Measurements from ENCODE around the gene KLC1. TPM values are rescaled to one million over a fixed set of nuclear protein-coding genes. Genes with fewer than 3 reads are reported as not detected.

Gene KLC1
- total and polyA plus RNA-seq, 7 donors: 25.0 to 399 (median 216) TPM

- no peaks in the 10 kb centered on the region for H3K27me3 ChIP-seq
- TF ChIP-seq POLR2AphosphoS5 (IDR thresholded peaks at IDR 0.05): peak in 1 of 4 donors; percentile 19
- TF ChIP-seq POLR2A (IDR thresholded peaks at IDR 0.05): no peak
- TF ChIP-seq, protein P1, sequence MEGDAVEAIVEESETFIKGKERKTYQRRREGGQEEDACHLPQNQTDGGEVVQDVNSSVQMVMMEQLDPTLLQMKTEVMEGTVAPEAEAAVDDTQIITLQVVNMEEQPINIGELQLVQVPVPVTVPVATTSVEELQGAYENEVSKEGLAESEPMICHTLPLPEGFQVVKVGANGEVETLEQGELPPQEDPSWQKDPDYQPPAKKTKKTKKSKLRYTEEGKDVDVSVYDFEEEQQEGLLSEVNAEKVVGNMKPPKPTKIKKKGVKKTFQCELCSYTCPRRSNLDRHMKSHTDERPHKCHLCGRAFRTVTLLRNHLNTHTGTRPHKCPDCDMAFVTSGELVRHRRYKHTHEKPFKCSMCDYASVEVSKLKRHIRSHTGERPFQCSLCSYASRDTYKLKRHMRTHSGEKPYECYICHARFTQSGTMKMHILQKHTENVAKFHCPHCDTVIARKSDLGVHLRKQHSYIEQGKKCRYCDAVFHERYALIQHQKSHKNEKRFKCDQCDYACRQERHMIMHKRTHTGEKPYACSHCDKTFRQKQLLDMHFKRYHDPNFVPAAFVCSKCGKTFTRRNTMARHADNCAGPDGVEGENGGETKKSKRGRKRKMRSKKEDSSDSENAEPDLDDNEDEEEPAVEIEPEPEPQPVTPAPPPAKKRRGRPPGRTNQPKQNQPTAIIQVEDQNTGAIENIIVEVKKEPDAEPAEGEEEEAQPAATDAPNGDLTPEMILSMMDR (IDR thresholded peaks at IDR 0.05): no peak
- peaks cover 0 to 50% (median 42%) of the 10 kb centered on the region in 4 donors for H3K4me1 ChIP-seq
- H3K36me3 ChIP-seq: peaks cover 0 to 22% (median 4%) of the 10 kb centered on the region in 4 donors
- H3K4me3 ChIP-seq: no peak overlapping the region
- no peaks in the 10 kb centered on the region for H3K9me3 ChIP-seq
- intact Hi-C loops (cut with DNase I): no loop called here
- no peak overlapping the region for H3K27ac ChIP-seq
- no peak for DNase-seq
- 91 to 96% methylated on average over 15 of the region's 15 CpGs for WGBS, 2 donors
Measured at GRCh38 chr14:103709814-103710213, 80.8 kb downstream of the KLC1 start.

DNA sequence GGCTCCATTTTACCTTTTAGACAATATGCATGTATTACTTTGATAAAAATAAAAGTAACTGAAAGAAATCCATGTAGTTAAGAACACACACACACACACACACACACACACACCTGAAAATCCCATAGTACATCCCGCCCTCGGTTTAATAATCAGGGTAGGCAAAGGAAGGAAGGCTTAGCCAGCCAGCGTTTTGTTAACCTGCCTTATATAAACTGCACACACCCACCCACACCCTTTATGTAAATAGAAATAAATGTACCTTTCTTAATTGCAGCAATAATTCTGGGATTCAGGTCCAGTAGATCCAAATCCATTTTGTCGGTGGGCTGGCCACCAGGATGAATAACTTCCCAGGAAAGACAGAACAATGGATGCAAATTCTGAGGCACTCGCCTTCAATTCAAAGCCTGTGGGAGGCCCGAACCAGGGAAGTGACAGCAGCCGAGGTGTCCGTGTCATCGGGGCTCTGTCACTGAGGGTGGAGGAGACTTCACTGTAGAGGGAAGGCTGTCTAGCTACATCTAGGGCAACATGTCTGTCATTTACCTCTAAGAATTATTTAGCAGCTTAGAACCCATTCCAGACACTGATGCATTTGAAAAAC lies 81.9 kb downstream of the KLC1 start:
- Histone ChIP-seq H3K27me3 (no peaks in the 10 kb centered on the region), H3K27ac (peak overlapping the region; percentile 61 to 71 (median 69)), H3K36me3 (peaks cover 0 to 19% (median 4%) of the 10 kb centered on the region in 4 donors), H3K4me1 (peaks cover 0 to 51% (median 45%) of the 10 kb centered on the region in 4 donors), H3K9me3 (no peaks in the 10 kb centered on the region), H3K4me3 (no peak overlapping the region)
- intact Hi-C loops (cut with DNase I): no loop called here
- 11 to 64% methylated on average over 9 of the region's 9 CpGs for WGBS, 2 donors
- TF ChIP-seq EP300 (IDR thresholded peaks at IDR 0.05): no peak
- no peak for DNase-seq

DNA sequence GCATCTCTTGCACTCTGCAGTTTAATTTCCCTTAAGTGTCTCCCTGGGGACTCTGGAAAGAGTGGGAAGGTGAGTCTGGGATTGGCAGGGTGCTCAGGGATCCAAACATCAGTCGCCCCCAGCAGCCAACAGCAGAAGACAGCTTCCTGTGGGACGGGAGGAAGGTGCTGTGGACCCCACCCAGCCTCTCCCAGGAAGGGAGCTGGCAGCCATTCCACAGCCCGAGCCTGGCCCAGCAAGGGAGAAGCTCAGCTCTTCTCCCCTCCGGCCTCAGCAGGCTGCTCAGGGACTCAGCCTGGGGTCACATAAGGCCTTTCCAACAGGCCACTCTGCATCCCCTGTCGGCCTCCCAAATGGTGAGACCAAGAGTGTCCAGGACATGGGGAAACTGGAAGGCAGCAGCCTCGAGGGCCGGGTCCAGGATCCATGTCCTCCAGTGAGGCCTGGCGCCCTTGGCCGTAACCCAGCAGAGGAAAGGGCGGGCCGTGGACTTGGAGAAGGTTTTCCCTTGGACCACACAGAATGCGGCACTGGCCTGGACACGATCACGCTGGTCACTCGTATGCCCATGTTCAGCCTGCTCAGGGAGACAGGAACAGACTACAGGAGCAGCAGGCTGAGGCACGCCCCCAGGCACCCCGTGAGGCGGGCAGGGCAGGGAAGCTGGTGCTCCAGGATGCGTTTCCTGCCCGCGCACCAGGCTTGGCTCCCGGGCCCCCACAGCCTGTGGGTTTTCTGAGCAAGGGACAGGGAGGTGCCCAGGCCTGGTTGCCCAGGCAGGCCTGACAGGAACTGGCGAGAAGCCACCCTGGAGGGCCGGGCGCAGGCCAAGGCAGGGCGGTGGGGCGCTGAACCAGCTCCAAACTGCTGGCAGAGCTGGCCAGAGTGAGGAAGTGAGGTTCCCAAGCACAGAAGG lies 82.8 kb downstream of the KLC1 start:
- H3K27ac ChIP-seq: peak overlapping the region; percentile 61 to 71 (median 69)
- H3K27me3 ChIP-seq: no peaks in the 10 kb centered on the region
- H3K36me3 ChIP-seq: peaks cover 0 to 16% (median 2%) of the 10 kb centered on the region in 4 donors
- no peak overlapping the region for H3K4me3 ChIP-seq
- no peaks in the 10 kb centered on the region for H3K9me3 ChIP-seq
- peak; percentile 84 for DNase-seq
- intact Hi-C loops (cut with DNase I): no loop called here
- no peak for TF ChIP-seq EP300 (IDR thresholded peaks at IDR 0.05)
- TF ChIP-seq POLR2AphosphoS5 (IDR thresholded peaks at IDR 0.05): peak in 1 of 4 donors; percentile 6
- 17 to 60% methylated on average over 27 of the region's 27 CpGs for WGBS, 2 donors
- H3K4me1 ChIP-seq: peaks cover 0 to 56% (median 49%) of the 10 kb centered on the region in 4 donors

- Histone ChIP-seq H3K9me3 (no peaks in the 10 kb centered on the region), H3K27ac (peak overlapping the region; percentile 61 to 71 (median 69)), H3K4me1 (peaks cover 0 to 65% (median 58%) of the 10 kb centered on the region in 4 donors), H3K4me3 (no peak overlapping the region), H3K27me3 (no peaks in the 10 kb centered on the region), H3K36me3 (peaks cover 0 to 7% (median 0%) of the 10 kb centered on the region in 4 donors)
- WGBS, 2 donors: 87 to 89% methylated on average over 24 of the region's 24 CpGs
- DNase-seq: no peak
- intact Hi-C loops (cut with DNase I): no loop called here
- TF ChIP-seq POLR2A (IDR thresholded peaks at IDR 0.05) (no peak), EP300 (IDR thresholded peaks at IDR 0.05) (no peak), POLR2AphosphoS5 (IDR thresholded peaks at IDR 0.05) (peak in 1 of 4 donors; percentile 26)
- TF ChIP-seq, protein P1 (IDR thresholded peaks at IDR 0.05): no peak
Measured at GRCh38 chr14:103712633-103713247, 83.7 kb downstream of the KLC1 start.

DNA sequence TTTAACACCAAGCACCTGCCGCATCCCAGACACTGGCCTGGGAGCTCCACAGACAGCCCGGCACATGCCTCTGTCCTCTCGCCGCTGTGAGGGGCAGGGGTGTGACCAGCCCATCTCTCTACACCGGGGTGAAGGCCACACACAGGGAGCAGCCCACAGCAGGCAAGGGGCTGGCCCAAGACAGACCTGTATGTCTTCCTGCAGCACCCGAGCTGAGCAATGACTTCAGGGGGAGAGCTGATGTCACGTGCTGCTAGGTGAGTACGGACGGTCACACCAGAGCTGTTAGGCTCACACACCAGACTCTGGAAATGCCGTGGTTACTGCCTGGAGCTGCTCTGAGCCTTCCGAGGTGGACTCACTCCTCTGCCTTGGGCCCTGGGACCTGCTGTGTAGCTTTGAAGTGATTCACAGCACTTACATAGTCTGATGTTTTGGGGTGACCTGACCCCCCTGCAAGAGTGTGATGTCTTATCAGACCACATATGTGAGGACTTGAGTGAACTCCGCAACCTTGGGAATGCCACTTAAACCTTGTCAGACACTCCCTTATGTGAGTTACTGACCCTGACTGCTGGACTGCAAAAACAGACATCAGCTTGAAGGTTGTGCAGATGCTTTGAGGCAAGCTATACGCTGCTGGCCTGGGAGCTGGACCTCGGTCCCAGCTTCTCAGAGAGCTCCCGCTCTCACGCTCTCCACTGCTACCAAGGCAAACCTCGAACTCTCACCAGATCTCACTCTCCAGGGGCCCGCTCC lies 84.5 kb downstream of the KLC1 start:
- Histone ChIP-seq H3K27ac (no peak overlapping the region), H3K4me1 (peaks cover 0 to 65% (median 62%) of the 10 kb centered on the region in 4 donors), H3K27me3 (no peaks in the 10 kb centered on the region), H3K36me3 (no peaks in the 10 kb centered on the region), H3K4me3 (no peak overlapping the region), H3K9me3 (no peaks in the 10 kb centered on the region)
- TF ChIP-seq, protein P1 (IDR thresholded peaks at IDR 0.05): no peak
- TF ChIP-seq POLR2AphosphoS5 (IDR thresholded peaks at IDR 0.05) (no peak), EP300 (IDR thresholded peaks at IDR 0.05) (no peak), POLR2A (IDR thresholded peaks at IDR 0.05) (no peak)
- no peak for DNase-seq
- WGBS, 2 donors: 91 to 93% methylated on average over 18 of the region's 18 CpGs
- intact Hi-C loops (cut with DNase I): no loop called here

All from sigmoid colon (tissue), 7 donors.